ENCODE measurements around the gene SSR1. TPM values are rescaled to one million over a fixed set of nuclear protein-coding genes. Genes with fewer than 3 reads are reported as not detected.
"Not testable (repeated sequence)": the region's sequence is repeated elsewhere in the genome, so short reads cannot be mapped to it uniquely, and the experiment has no call there.

The SSR1 gene
- total RNA-seq, 2 experiments from 2014 or later: 182 to 188 TPM

- peak overlapping the region; percentile 0 for H3K27ac Mint-ChIP-seq
- no peaks in the 10 kb centered on the region for H3K27me3 Mint-ChIP-seq
- H3K4me1 Mint-ChIP-seq: peaks cover 3% of the 10 kb centered on the region
- peaks cover 61% of the 10 kb centered on the region for H3K36me3 Mint-ChIP-seq (ENCODE audit: low read depth)
- no peak for DNase-seq
- ChIA-PET CTCF (interaction anchor here (1.6 kb wide), 1 partner anchor 17 kb away, joined by 6 read pairs; no protein-coding TSS in a partner anchor), POLR2A (no interaction called here)
- H3K9me3 Mint-ChIP-seq: no peaks in the 10 kb centered on the region
- H3K4me3 Mint-ChIP-seq: no peak overlapping the region
These were observed 20.3 kb downstream of the SSR1 start for GRCh38 chr6:7292596-7293255.

- H3K4me3 Mint-ChIP-seq: no peak overlapping the region
- H3K4me1 Mint-ChIP-seq: no peaks in the 10 kb centered on the region
- ChIA-PET POLR2A (interaction anchor here (1.2 kb wide), 1 partner anchor 99 kb away, joined by 3 read pairs; the partner anchor contains the start of genes CAGE1 and RIOK1), CTCF (no interaction called here)
- no peaks in the 10 kb centered on the region for H3K9me3 Mint-ChIP-seq
- no peak for DNase-seq
- H3K36me3 Mint-ChIP-seq (ENCODE audit: low read depth): peaks cover 65% of the 10 kb centered on the region
- no peak overlapping the region for H3K27ac Mint-ChIP-seq
- H3K27me3 Mint-ChIP-seq: no peaks in the 10 kb centered on the region
These were observed 22.9 kb downstream of the SSR1 start for GRCh38 chr6:7290079-7290478.

DNA sequence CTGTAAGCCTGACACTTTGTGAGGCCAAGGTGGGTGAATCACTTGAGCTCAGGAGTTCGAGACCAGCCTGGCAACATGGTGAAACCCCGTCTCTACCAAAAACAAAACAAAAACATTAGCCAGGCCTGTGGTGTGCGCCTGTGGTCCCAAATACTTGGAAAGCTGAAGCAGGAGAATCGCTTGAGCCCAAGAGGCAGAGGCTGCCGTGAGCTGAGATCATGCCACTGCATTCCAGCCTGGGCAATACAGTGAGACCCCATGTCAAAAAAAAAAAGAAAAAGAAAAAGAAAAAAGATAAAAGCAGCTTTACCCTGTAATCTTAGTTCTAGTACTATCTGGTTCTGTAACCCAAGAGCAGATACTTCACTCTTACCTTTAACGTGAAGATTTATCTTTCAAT, 27.6 kb downstream of the SSR1 start:
- DNase-seq: no peak
- H3K4me1 Mint-ChIP-seq: peaks cover 15% of the 10 kb centered on the region
- H3K36me3 Mint-ChIP-seq (ENCODE audit: low read depth): peaks cover 58% of the 10 kb centered on the region
- no peaks in the 10 kb centered on the region for H3K27me3 Mint-ChIP-seq
- no peaks in the 10 kb centered on the region for H3K9me3 Mint-ChIP-seq
- H3K4me3 Mint-ChIP-seq: no peak overlapping the region
- POLR2A ChIA-PET: interaction anchor here (1.2 to 1.4 kb wide), 3 partner anchors 10 to 104 kb away, joined by 3 to 4 read pairs (median 4); partner anchors contain the start of genes CAGE1 and RIOK1
- no peak overlapping the region for H3K27ac Mint-ChIP-seq
- CTCF ChIA-PET: interaction anchor here (0.9 to 1.5 kb wide), 3 partner anchors 8 to 10 kb away, joined by 3 to 5 read pairs (median 4); no protein-coding TSS in a partner anchor

GRCh38 chr6:7283676-7284075, 29.3 kb downstream of the SSR1 start:
- ChIA-PET POLR2A (interaction anchor here (1.5 to 1.6 kb wide), 2 partner anchors 16 to 112 kb away, joined by 3 to 4 read pairs; no protein-coding TSS in a partner anchor), CTCF (interaction anchor here (0.6 to 2.0 kb wide), 2 partner anchors 8 to 17 kb away, joined by 3 to 8 read pairs; no protein-coding TSS in a partner anchor)
- DNase-seq: no peak
- H3K27ac Mint-ChIP-seq: no peak overlapping the region
- H3K27me3 Mint-ChIP-seq: no peaks in the 10 kb centered on the region
- no peaks in the 10 kb centered on the region for H3K9me3 Mint-ChIP-seq
- H3K4me1 Mint-ChIP-seq: peaks cover 15% of the 10 kb centered on the region
- peaks cover 46% of the 10 kb centered on the region for H3K36me3 Mint-ChIP-seq (ENCODE audit: low read depth)
- H3K4me3 Mint-ChIP-seq: no peak overlapping the region

DNA sequence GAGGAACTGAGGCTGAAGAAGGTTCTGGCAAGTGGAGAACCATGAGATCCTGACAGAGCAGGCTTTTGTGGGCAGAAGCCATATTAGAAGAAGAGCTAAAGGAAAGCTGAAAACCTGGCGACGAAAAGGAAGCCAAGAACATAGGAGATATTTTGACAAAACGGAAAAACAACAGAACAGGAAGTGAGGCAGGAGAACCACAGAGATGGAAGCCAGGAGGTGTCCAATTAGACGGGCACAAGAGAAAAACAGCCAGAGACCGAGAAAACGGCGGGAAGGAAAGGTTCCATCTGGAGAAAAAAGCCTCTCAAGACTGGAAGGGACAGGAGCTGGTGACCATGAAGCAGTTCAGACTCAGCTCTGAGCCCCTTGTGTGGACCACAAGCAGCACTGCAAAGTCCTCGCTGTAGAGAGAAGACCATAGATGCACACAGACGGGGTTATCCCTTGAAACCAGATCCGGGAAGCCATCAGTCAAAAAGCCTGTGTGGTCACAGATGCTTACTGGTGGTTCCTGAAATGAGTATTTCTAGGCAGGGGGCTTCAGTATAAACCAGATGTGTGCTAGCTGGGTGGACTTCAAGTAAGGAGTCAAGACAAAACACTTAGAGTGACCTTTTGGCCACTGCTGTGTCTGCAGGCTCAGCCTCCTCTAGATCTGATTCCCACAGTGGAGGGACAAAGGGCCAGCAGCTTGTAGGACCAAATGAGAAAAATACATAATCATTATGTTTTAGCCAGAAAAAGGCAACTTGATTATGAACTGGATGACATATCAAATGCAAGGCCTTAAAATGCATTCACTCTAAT, 30.7 kb downstream of the SSR1 start:
- POLR2A ChIA-PET: interaction anchor here (0.7 to 1.6 kb wide), 4 partner anchors 18 to 308 kb away, joined by 3 to 4 read pairs (median 4); partner anchors contain the start of genes CAGE1, RIOK1, SNRNP48 and SSR1
- Mint-ChIP-seq H3K4me1 (peaks cover 15% of the 10 kb centered on the region), H3K27ac (peak overlapping the region; percentile 10), H3K4me3 (no peak overlapping the region), H3K36me3 (ENCODE audit: low read depth) (peaks cover 33% of the 10 kb centered on the region), H3K9me3 (no peaks in the 10 kb centered on the region), H3K27me3 (no peaks in the 10 kb centered on the region)
- DNase-seq: no peak
- CTCF ChIA-PET: no interaction called here

GRCh38 chr6:7276199-7276524, 36.8 kb downstream of the SSR1 start:
- Mint-ChIP-seq H3K27ac (no peak overlapping the region), H3K27me3 (no peaks in the 10 kb centered on the region), H3K36me3 (ENCODE audit: low read depth) (peaks cover 5% of the 10 kb centered on the region), H3K4me1 (peaks cover 3% of the 10 kb centered on the region), H3K4me3 (no peak overlapping the region), H3K9me3 (no peaks in the 10 kb centered on the region)
- ChIA-PET POLR2A (interaction anchor here (1.0 to 2.1 kb wide), 4 partner anchors 10 to 339 kb away, joined by 3 to 6 read pairs (median 4); no protein-coding TSS in a partner anchor), CTCF (interaction anchor here (0.5 to 4.8 kb wide), 16 partner anchors 10 to 612 kb away, joined by 3 to 59 read pairs (median 4); partner anchors contain the start of genes CAGE1, RIOK1 and SNRNP48)
- peak; percentile 5 for DNase-seq

- not testable (repeated sequence) for H3K4me1 Mint-ChIP-seq; H3K27me3 Mint-ChIP-seq; H3K27ac Mint-ChIP-seq; H3K4me3 Mint-ChIP-seq; H3K9me3 Mint-ChIP-seq; H3K36me3 Mint-ChIP-seq (ENCODE audit: low read depth)
- ChIA-PET CTCF (interaction anchor here (0.8 to 4.8 kb wide), 12 partner anchors 9 to 550 kb away, joined by 3 to 59 read pairs (median 4); partner anchors contain the start of genes CAGE1, RIOK1 and SNRNP48), POLR2A (interaction anchor here (1.3 kb wide), 1 partner anchor 11 kb away, joined by 4 read pairs; no protein-coding TSS in a partner anchor)
- DNase-seq: peak; percentile 11
These were observed 38.5 kb downstream of the SSR1 start for GRCh38 chr6:7274525-7274924.

DNA sequence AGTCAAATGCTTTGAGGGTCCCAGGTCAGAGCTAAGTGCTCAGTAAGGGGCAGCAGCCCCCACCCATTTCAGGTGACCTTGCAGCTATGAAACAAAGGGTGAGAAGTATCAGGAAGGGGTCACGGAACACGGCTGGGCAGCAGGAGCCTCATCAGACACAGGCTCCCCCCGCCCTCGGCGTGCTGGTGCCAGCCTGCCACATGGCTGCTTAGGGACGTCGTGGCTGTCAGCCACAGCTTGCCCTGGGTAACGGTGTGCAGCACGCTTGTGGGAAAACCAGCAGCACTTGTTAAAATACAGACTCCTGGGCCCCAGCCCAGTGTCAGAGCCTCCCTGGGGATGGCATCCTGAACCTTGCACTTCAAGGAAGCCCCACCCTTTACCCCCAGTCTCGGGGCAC, 39.3 kb downstream of the SSR1 start:
- Mint-ChIP-seq H3K4me3 (no peak overlapping the region), H3K36me3 (ENCODE audit: low read depth) (no peaks in the 10 kb centered on the region), H3K27ac (no peak overlapping the region), H3K27me3 (no peaks in the 10 kb centered on the region), H3K4me1 (peaks cover 3% of the 10 kb centered on the region), H3K9me3 (no peaks in the 10 kb centered on the region)
- ChIA-PET CTCF (interaction anchor here (4.8 kb wide), 1 partner anchor 341 kb away, joined by 59 read pairs; no protein-coding TSS in a partner anchor), POLR2A (no interaction called here)
- DNase-seq: peak; percentile 14

- DNase-seq: peak; percentile 5
- H3K27ac Mint-ChIP-seq: no peak overlapping the region
- ChIA-PET CTCF (no interaction called here), POLR2A (no interaction called here)
- no peak overlapping the region for H3K4me3 Mint-ChIP-seq
- peaks cover 3% of the 10 kb centered on the region for H3K4me1 Mint-ChIP-seq
- H3K9me3 Mint-ChIP-seq: peaks cover 2% of the 10 kb centered on the region
- H3K36me3 Mint-ChIP-seq (ENCODE audit: low read depth): no peaks in the 10 kb centered on the region
- H3K27me3 Mint-ChIP-seq: no peaks in the 10 kb centered on the region
These were observed 41.8 kb downstream of the SSR1 start for GRCh38 chr6:7271205-7271534.

- POLR2A ChIA-PET: no interaction called here
- Mint-ChIP-seq H3K4me3 (no peak overlapping the region), H3K36me3 (ENCODE audit: low read depth) (no peaks in the 10 kb centered on the region), H3K27ac (no peak overlapping the region), H3K9me3 (peaks cover 2% of the 10 kb centered on the region), H3K4me1 (no peaks in the 10 kb centered on the region), H3K27me3 (no peaks in the 10 kb centered on the region)
- CTCF ChIA-PET: no interaction called here
- DNase-seq: no peak
These were observed 42.4 kb downstream of the SSR1 start for GRCh38 chr6:7270320-7271204.

DNA sequence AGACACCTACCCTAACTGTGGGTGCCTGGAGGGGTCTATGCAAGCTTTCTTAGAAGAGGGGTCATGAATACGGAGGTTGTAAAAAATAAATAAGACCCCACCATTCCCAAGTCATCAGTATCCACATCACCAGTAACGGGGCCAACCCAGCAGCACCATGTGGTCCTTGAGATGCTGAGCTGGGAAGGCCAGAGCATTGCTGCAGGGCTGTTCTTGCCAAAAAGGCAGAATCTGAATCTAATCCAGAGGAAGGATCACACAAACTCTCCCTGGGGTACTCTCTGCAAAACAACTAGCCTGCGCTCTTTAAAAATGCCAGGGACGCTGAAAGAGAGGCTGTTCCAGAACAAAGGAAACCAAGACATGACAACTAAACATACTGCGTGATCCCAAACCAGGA, 43.2 kb downstream of the SSR1 start:
- ChIA-PET CTCF (no interaction called here), POLR2A (no interaction called here)
- peak; percentile 9 for DNase-seq
- Mint-ChIP-seq H3K36me3 (ENCODE audit: low read depth) (no peaks in the 10 kb centered on the region), H3K9me3 (peaks cover 2% of the 10 kb centered on the region), H3K4me1 (no peaks in the 10 kb centered on the region), H3K27ac (no peak overlapping the region), H3K4me3 (no peak overlapping the region), H3K27me3 (no peaks in the 10 kb centered on the region)

- H3K36me3 Mint-ChIP-seq (ENCODE audit: low read depth): no peaks in the 10 kb centered on the region
- peaks cover 2% of the 10 kb centered on the region for H3K9me3 Mint-ChIP-seq
- no peaks in the 10 kb centered on the region for H3K27me3 Mint-ChIP-seq
- ChIA-PET CTCF (no interaction called here), POLR2A (no interaction called here)
- no peak for DNase-seq
- H3K4me1 Mint-ChIP-seq: no peaks in the 10 kb centered on the region
- H3K4me3 Mint-ChIP-seq: no peak overlapping the region
- no peak overlapping the region for H3K27ac Mint-ChIP-seq
These were observed 44.0 kb downstream of the SSR1 start for GRCh38 chr6:7268816-7269555.
